ENCODE results near the gene TFCP2.
A peak's percentile ranks its signal among the peaks of the same experiment; 100 is the strongest.

The TFCP2 gene

DNA sequence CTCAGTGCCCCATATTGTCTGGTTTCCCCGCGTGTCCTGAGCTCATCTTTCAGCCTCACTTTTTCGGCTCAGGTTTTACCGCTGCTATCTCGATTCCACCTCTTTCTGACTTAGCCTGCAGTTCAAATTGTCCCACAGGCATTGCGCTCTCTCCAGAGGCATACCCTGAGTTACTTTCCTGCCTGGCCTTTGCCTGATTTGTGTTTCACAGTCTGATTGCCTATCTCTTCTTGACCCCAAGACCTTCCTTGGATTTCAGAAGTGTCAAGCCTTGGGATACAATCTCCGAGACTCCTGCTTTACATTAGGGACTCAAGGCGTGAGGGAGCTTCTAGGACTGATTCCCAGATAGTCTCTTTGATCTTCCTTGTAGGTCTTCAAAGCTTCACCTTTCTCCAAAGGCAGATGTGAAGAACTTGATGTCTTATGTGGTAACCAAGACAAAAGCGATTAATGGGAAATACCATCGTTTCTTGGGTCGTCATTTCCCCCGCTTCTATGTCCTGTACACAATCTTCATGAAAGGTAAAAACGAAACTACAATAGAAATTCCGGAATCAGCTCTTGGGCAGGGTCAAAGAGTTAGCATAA, 124.2 kb downstream of the TFCP2 start:
- FAIRE-seq = no peak
- DNase-seq (ENCODE audit: insufficient read length, low spot score) = no peak

GRCh38 chr12:51047655-51048540, 125.0 kb downstream of the TFCP2 start, which contains the start of gene LETMD1:
TSS of gene LETMD1 (plus strand) at chr12:51048327. CDS start at chr12:51048357, 30 bp downstream.
- DNase-seq (ENCODE audit: insufficient read length, low spot score) (peak; percentile 98), FAIRE-seq (peak; percentile 79)

Measured in HTR-8/SVneo (cell line).